ENCODE measurements around the gene TNNC2. TPM values are rescaled to one million over a fixed set of nuclear protein-coding genes. Genes with fewer than 3 reads are reported as not detected.

Gene TNNC2
- total and polyA plus RNA-seq, 5 donors from 2014 or later: 0.49 to 1.5 (median 1.1) TPM; not detected in 1

DNA sequence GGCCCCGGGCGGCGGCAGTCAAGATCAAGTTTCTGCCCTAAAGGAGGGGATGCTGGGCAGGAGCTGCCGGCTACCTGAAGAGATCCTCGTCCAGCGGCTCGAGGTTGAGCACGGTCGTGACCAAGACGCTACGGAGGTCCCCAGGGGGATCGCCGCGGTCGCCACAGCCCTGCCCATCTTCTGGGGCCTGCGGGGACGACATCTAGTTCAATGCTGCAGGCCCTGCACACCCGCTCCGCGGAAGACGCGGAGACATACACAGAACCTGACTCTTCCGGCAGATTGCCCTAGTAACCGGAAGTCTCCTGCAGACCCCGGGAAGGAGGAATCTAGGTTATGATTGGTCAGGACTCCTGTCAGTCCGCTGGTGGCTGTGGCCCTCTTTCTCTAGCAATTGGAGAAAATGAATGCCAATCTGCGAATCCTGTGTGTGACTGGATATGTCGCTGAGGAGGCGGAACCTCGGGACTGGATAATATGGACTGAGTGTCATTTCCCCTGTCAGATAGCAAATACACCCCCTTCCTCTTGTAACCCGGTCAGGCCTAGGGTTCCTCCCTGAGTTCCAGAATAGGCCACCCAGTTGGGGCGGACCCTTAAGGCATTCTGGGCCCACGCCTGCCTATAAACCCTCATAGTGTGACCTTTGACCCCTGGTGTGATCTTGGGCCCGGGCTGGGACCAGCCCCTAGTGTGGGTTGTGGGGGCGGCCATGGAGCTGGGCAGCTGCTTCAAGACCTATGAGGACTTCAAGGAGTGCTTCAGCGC, 30.2 kb upstream of the TNNC2 start, which contains the start of the genes ACOT8 and ZSWIM3:
Gene ACOT8, minus strand, starts transcription at position 279 of the 768 bp plus-strand sequence. Its CDS starts 77 bp downstream, at position 202.
Gene ZSWIM3, plus strand, starts transcription at position 501 of the 768 bp plus-strand sequence. Its CDS starts 212 bp downstream, at position 713.
- peak within 1 kb of the TSS; percentile 97 to 98 (median 98) for H3K27ac Mint-ChIP-seq
- H3K27me3 Mint-ChIP-seq: no peaks in the 10 kb centered on the region
- H3K9me3 ChIP-seq (ENCODE audit: control insufficient read depth in 2 of 2, low read length in 2 of 2): no peaks in the 10 kb centered on the region
- peaks cover 11% of the 10 kb centered on the region for H3K36me3 ChIP-seq (ENCODE audit: control insufficient read depth, insufficient read depth, low read length)
- peak within 1 kb of the TSS; percentile 88 to 99 (median 96) for H3K4me3 Mint-ChIP-seq
- H3K36me3 Mint-ChIP-seq: peaks cover 5% of the 10 kb centered on the region
- H3K4me3 ChIP-seq (ENCODE audit: low read depth, low read length): peak within 1 kb of the TSS; percentile 83
- peak; percentile 98 to 99 for ATAC-seq (ENCODE audit: low read depth in 2 of 2)
- H3K27me3 ChIP-seq (ENCODE audit: control insufficient read depth, insufficient read depth, low read length): no peaks in the 10 kb centered on the region
- DNase-seq: peak; percentile 92 to 100 (median 99)
- H3K9me3 Mint-ChIP-seq: peaks cover 0 to 2% (median 0%) of the 10 kb centered on the region in 7 donors
- peaks cover 39% of the 10 kb centered on the region for H3K4me1 ChIP-seq (ENCODE audit: control insufficient read depth, insufficient read depth, low read length, poor library complexity, severe bottlenecking)
- peak within 1 kb of the TSS; percentile 91 for H3K27ac ChIP-seq (ENCODE audit: insufficient read depth, low read length, poor library complexity, severe bottlenecking)
- H3K4me1 Mint-ChIP-seq: peaks cover 15 to 69% (median 37%) of the 10 kb centered on the region in 4 donors

DNA sequence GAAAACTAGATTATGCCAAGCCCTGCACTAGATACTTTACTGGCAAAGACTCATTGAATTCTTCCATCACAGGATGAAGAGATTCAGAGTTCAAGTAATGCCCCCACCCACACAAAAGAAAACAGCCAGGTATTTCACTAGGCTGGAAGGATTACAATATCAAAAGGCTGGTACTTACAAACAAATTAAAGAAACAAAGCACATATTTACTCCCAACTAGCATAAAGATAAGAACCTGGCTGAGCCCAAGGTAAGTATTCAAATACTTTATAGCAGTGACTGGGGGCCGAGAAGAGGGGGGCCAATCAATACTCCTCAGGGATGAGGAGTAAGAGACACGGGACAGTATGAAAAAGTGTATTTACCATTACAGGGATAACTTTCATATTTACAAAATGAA, 26.4 kb upstream of the TNNC2 start:
- peaks cover 37% of the 10 kb centered on the region for H3K36me3 ChIP-seq (ENCODE audit: control insufficient read depth, insufficient read depth, low read length)
- no peak overlapping the region for H3K4me3 ChIP-seq (ENCODE audit: low read depth, low read length)
- no peaks in the 10 kb centered on the region for H3K27me3 ChIP-seq (ENCODE audit: control insufficient read depth, insufficient read depth, low read length)
- H3K27ac Mint-ChIP-seq: peak overlapping the region in 1 of 3 donors; percentile 32
- no peak for ATAC-seq (ENCODE audit: low read depth in 2 of 2)
- H3K36me3 Mint-ChIP-seq: peaks cover 26% of the 10 kb centered on the region
- H3K27ac ChIP-seq (ENCODE audit: insufficient read depth, low read length, poor library complexity, severe bottlenecking): no peak overlapping the region
- H3K4me1 Mint-ChIP-seq: peaks cover 4 to 66% (median 29%) of the 10 kb centered on the region in 4 donors
- no peak for DNase-seq
- no peaks in the 10 kb centered on the region for H3K27me3 Mint-ChIP-seq
- no peaks in the 10 kb centered on the region for H3K9me3 ChIP-seq (ENCODE audit: control insufficient read depth in 2 of 2, low read length in 2 of 2)
- H3K4me1 ChIP-seq (ENCODE audit: control insufficient read depth, insufficient read depth, low read length, poor library complexity, severe bottlenecking): peaks cover 36% of the 10 kb centered on the region
- peaks cover 0 to 2% (median 0%) of the 10 kb centered on the region in 7 donors for H3K9me3 Mint-ChIP-seq
- peak overlapping the region in 2 of 4 donors; percentile 47 to 60 for H3K4me3 Mint-ChIP-seq

DNA sequence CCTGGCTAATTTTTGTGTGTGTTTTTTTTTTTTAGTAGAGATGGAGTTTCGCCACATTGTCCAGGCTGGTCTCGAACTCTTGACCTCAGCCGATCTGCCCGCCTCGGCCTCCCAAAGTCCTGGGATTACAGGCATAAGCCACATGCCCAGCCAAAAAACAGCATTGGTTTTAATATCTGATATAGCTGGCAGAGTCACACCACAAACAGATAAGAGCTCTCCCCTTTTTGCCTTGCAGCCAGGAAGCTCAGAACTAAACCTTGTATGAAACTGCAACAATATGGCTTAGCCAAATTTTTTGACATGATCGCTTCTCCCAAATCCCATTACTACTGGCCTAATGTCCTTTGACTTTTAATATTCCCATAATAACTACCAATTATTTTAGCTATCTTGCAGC, 25.2 kb upstream of the TNNC2 start:
- peaks cover 31% of the 10 kb centered on the region for H3K36me3 Mint-ChIP-seq
- peak overlapping the region in 1 of 4 donors; percentile 11 for H3K4me3 Mint-ChIP-seq

DNA sequence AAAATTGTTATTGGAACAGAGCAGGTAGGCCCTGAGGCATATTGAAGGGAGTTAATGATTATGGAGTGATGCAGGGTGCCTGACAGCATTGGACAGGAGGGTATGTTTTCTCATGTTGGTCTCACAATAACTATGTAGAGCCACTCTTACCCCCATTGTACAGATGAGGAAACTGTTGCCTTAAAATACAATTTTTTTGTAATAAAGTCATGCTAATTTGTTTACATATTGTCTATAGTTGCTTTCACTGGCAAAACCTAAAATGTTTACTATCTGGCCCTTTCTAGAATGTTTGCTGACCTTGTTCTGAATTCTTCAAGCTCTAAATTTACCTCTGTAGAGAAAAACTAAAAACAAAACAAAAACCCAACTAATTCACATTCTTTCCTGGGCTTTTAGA, 24.4 kb upstream of the TNNC2 start:
- DNase-seq: no peak
- Histone ChIP-seq H3K36me3 (ENCODE audit: control insufficient read depth, insufficient read depth, low read length) (peaks cover 49% of the 10 kb centered on the region), H3K27ac (ENCODE audit: insufficient read depth, low read length, poor library complexity, severe bottlenecking) (no peak overlapping the region), H3K4me1 (ENCODE audit: control insufficient read depth, insufficient read depth, low read length, poor library complexity, severe bottlenecking) (peaks cover 25% of the 10 kb centered on the region), H3K9me3 (ENCODE audit: control insufficient read depth in 2 of 2, low read length in 2 of 2) (no peaks in the 10 kb centered on the region), H3K27me3 (ENCODE audit: control insufficient read depth, insufficient read depth, low read length) (no peaks in the 10 kb centered on the region), H3K4me3 (ENCODE audit: low read depth, low read length) (no peak overlapping the region)
- H3K4me3 Mint-ChIP-seq: peak overlapping the region in 1 of 4 donors; percentile 32
- H3K36me3 Mint-ChIP-seq: peaks cover 31% of the 10 kb centered on the region
- H3K27ac Mint-ChIP-seq: no peak overlapping the region
- no peaks in the 10 kb centered on the region for H3K9me3 Mint-ChIP-seq
- H3K4me1 Mint-ChIP-seq: peaks cover 0 to 48% (median 18%) of the 10 kb centered on the region in 4 donors
- ATAC-seq (ENCODE audit: low read depth in 2 of 2): no peak
- no peaks in the 10 kb centered on the region for H3K27me3 Mint-ChIP-seq

More for the DNA sequence above, 25.2 kb upstream of the TNNC2 start:
- H3K27me3 Mint-ChIP-seq: no peaks in the 10 kb centered on the region
- Histone ChIP-seq H3K36me3 (ENCODE audit: control insufficient read depth, insufficient read depth, low read length) (peaks cover 44% of the 10 kb centered on the region), H3K27me3 (ENCODE audit: control insufficient read depth, insufficient read depth, low read length) (no peaks in the 10 kb centered on the region), H3K9me3 (ENCODE audit: control insufficient read depth in 2 of 2, low read length in 2 of 2) (no peaks in the 10 kb centered on the region), H3K27ac (ENCODE audit: insufficient read depth, low read length, poor library complexity, severe bottlenecking) (no peak overlapping the region), H3K4me1 (ENCODE audit: control insufficient read depth, insufficient read depth, low read length, poor library complexity, severe bottlenecking) (peaks cover 26% of the 10 kb centered on the region), H3K4me3 (ENCODE audit: low read depth, low read length) (no peak overlapping the region)
- H3K4me1 Mint-ChIP-seq: peaks cover 2 to 56% (median 23%) of the 10 kb centered on the region in 4 donors
- no peak overlapping the region for H3K27ac Mint-ChIP-seq
- peaks cover 0 to under 1% (median 0%) of the 10 kb centered on the region in 7 donors for H3K9me3 Mint-ChIP-seq
- DNase-seq: no peak
- ATAC-seq (ENCODE audit: low read depth in 2 of 2): no peak

DNA sequence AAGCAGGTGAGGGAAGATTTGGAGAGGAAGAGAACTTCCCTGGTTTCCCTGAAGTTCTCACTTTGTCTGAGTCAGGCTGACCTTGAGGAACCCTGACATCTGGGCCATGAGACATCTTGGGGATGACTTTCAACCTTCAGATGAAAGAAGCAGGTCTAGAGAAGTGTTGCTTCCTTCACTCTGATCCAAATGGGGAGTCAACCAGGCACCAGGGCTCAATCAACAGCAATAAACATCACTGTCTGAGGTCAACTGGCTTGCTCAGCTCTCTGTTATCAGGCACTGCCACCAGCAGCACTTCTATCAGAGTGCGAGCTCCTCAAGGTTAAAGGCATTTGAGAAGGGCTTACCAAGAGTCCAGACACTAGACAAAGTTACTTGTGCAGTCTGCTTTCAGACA, 23.8 kb upstream of the TNNC2 start:
- Mint-ChIP-seq H3K4me3 (peak overlapping the region in 1 of 4 donors; percentile 35), H3K4me1 (peaks cover 0 to 43% (median 16%) of the 10 kb centered on the region in 4 donors), H3K27me3 (no peaks in the 10 kb centered on the region), H3K27ac (peak overlapping the region in 2 of 3 donors; percentile 16 to 54), H3K36me3 (peaks cover 31% of the 10 kb centered on the region), H3K9me3 (no peaks in the 10 kb centered on the region)
- Histone ChIP-seq H3K4me1 (ENCODE audit: control insufficient read depth, insufficient read depth, low read length, poor library complexity, severe bottlenecking) (peaks cover 19% of the 10 kb centered on the region), H3K27me3 (ENCODE audit: control insufficient read depth, insufficient read depth, low read length) (no peaks in the 10 kb centered on the region), H3K27ac (ENCODE audit: insufficient read depth, low read length, poor library complexity, severe bottlenecking) (no peak overlapping the region), H3K36me3 (ENCODE audit: control insufficient read depth, insufficient read depth, low read length) (peaks cover 54% of the 10 kb centered on the region), H3K9me3 (ENCODE audit: control insufficient read depth in 2 of 2, low read length in 2 of 2) (no peaks in the 10 kb centered on the region), H3K4me3 (ENCODE audit: low read depth, low read length) (no peak overlapping the region)
- ATAC-seq (ENCODE audit: low read depth in 2 of 2) (no peak), DNase-seq (no peak)

DNA sequence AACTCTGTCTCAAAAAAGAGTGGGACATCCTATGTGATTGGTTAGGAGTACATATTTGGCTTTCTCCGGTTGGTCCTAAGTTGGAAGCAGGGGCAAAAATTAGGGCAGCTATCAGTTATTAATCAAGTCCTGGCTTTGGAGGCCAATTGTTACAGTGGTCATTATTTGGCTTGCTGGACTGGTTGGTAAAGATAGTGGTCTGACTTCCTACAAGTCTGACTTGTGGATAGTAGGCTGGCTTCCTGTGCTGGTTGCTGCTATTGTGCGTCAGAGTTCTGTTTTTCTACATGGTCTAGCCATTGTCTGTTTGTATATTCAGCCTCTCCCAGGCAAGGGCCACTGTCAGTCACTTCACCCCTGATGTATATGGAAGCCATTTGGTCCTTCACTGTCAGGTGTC, 23.1 kb upstream of the TNNC2 start:
- H3K4me1 Mint-ChIP-seq: peaks cover 0 to 37% (median 16%) of the 10 kb centered on the region in 4 donors
- DNase-seq: no peak
- no peak overlapping the region for H3K27ac ChIP-seq (ENCODE audit: insufficient read depth, low read length, poor library complexity, severe bottlenecking)
- H3K27me3 ChIP-seq (ENCODE audit: control insufficient read depth, insufficient read depth, low read length): no peaks in the 10 kb centered on the region
- H3K36me3 Mint-ChIP-seq: peaks cover 31% of the 10 kb centered on the region
- H3K4me1 ChIP-seq (ENCODE audit: control insufficient read depth, insufficient read depth, low read length, poor library complexity, severe bottlenecking): peaks cover 12% of the 10 kb centered on the region
- H3K9me3 Mint-ChIP-seq: no peaks in the 10 kb centered on the region
- no peaks in the 10 kb centered on the region for H3K9me3 ChIP-seq (ENCODE audit: control insufficient read depth in 2 of 2, low read length in 2 of 2)
- no peaks in the 10 kb centered on the region for H3K27me3 Mint-ChIP-seq
- peaks cover 58% of the 10 kb centered on the region for H3K36me3 ChIP-seq (ENCODE audit: control insufficient read depth, insufficient read depth, low read length)
- peak overlapping the region in 1 of 3 donors; percentile 54 for H3K27ac Mint-ChIP-seq
- H3K4me3 Mint-ChIP-seq: peak overlapping the region in 1 of 4 donors; percentile 35
- no peak for ATAC-seq (ENCODE audit: low read depth in 2 of 2)
- H3K4me3 ChIP-seq (ENCODE audit: low read depth, low read length): no peak overlapping the region

DNA sequence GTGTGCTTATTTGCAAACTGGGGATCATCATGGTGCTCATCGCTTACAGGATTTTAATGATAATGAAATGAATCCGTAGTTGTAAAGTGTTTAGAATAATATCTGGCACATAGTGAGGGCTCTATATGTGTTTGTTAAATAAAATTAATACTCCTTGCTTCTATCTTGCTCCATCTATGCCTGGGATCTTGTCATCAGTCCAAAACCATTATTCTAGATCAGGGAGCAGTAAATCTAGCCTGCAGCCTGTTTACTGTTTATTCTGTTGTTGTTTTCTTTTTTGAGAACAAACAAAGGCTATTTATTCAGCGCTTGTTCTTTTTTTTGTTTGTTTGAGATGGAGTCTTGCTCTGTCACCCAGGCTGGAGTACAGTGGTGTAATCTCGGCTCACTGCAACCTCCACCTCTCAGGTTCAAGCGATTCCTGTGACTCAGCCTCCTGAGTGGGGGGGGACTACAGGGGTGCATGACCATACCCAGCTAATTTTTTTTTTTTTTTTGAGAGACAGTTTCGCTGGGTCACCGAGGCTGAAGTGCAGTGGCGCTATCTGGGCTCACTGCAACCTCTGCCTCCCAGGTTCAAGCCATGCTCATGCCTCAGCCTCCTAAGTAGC, 22.0 kb upstream of the TNNC2 start:
- no peak overlapping the region for H3K4me3 ChIP-seq (ENCODE audit: low read depth, low read length)
- Mint-ChIP-seq H3K27ac (no peak overlapping the region), H3K36me3 (peaks cover 37% of the 10 kb centered on the region), H3K9me3 (no peaks in the 10 kb centered on the region), H3K4me3 (no peak overlapping the region), H3K4me1 (peaks cover 0 to 26% (median 15%) of the 10 kb centered on the region in 4 donors), H3K27me3 (no peaks in the 10 kb centered on the region)
- ATAC-seq (ENCODE audit: low read depth in 2 of 2) (no peak), DNase-seq (no peak)
- no peaks in the 10 kb centered on the region for H3K9me3 ChIP-seq (ENCODE audit: control insufficient read depth in 2 of 2, low read length in 2 of 2)
- peaks cover 65% of the 10 kb centered on the region for H3K36me3 ChIP-seq (ENCODE audit: control insufficient read depth, insufficient read depth, low read length)
- H3K27ac ChIP-seq (ENCODE audit: insufficient read depth, low read length, poor library complexity, severe bottlenecking): no peak overlapping the region
- H3K27me3 ChIP-seq (ENCODE audit: control insufficient read depth, insufficient read depth, low read length): no peaks in the 10 kb centered on the region
- peaks cover 6% of the 10 kb centered on the region for H3K4me1 ChIP-seq (ENCODE audit: control insufficient read depth, insufficient read depth, low read length, poor library complexity, severe bottlenecking)

Measured in CD4-positive, CD25-positive, alpha-beta regulatory T cell (primary cell).